WERI-Rb-1 (cell line): Measurements from ENCODE around the gene NELL2.

Experiments used
- DNase-seq: peaks from one replicate; pipeline ENCODE4 v3.0.0-alpha.2; 2020
- H3K27ac ChIP-seq: fragments of 250-450 bp; sonication (Bioruptor Pico); 2 replicates; pipeline ENCODE4 v1.5.1; 2020; ENCODE audit warnings: mild to moderate bottlenecking, moderate library complexity
- H3K27me3 ChIP-seq: fragments of 250-450 bp; sonication (Bioruptor Pico); 2 replicates; pipeline ENCODE4 v1.5.1; 2021; ENCODE audit warnings: mild to moderate bottlenecking, low read depth, moderate library complexity; ENCODE audit not compliant: insufficient read depth, severe bottlenecking
- H3K36me3 ChIP-seq: fragments of 250-450 bp; sonication (Bioruptor Pico); 2 replicates; pipeline ENCODE4 v1.5.1; 2020; ENCODE audit warnings: mild to moderate bottlenecking, moderate library complexity
- H3K4me3 ChIP-seq: 2 replicates; pipeline ENCODE4 v1.5.1; 2011; ENCODE audit warnings: low read depth, mild to moderate bottlenecking, control low read depth, low read length
- H3K9me3 ChIP-seq: fragments of 250-450 bp; sonication (Bioruptor Pico); 2 replicates; pipeline ENCODE4 v1.5.1; 2021; ENCODE audit warnings: mild to moderate bottlenecking, moderate library complexity; ENCODE audit not compliant: severe bottlenecking
- TF ChIP-seq, protein P1 (sequence below): IDR thresholded peaks from 2 replicates; pipeline ENCODE4 v1.5.1; 2011; ENCODE audit warnings: low read depth, mild to moderate bottlenecking, control low read depth, inconsistent platforms, low read length

The NELL2 gene

DNA sequence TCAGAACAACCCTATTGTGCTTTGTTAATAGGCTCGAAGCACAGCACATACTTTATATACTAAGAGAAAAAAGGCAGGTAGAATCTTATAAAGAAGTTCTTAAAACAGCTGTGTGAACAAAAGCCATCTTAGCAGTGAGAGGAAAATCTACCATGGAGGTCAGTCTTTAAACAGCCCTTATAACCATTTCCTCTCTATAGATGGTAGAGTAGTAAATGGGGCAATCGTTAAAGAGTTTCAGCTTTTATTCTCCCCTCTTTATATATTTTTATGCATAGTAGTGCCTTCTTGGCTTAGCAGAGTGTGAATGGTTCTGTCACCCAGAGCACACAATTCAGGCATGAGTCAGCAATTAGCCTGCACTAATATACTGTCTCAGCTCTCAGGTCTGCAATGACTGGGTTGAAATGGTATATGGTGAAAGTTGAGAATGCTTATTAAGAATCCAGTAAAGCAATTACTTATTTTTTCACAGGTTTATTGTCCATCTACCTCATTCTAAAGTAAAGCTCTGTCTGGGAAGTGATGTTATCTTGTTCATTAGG is 305.0 kb downstream of the NELL2 start:
- Histone ChIP-seq H3K4me3 (no peak overlapping the region), H3K27ac (no peak overlapping the region), H3K27me3 (no peaks in the 10 kb centered on the region), H3K9me3 (no peaks in the 10 kb centered on the region), H3K36me3 (no peaks in the 10 kb centered on the region)
- no peak for DNase-seq
- TF ChIP-seq, protein P1, sequence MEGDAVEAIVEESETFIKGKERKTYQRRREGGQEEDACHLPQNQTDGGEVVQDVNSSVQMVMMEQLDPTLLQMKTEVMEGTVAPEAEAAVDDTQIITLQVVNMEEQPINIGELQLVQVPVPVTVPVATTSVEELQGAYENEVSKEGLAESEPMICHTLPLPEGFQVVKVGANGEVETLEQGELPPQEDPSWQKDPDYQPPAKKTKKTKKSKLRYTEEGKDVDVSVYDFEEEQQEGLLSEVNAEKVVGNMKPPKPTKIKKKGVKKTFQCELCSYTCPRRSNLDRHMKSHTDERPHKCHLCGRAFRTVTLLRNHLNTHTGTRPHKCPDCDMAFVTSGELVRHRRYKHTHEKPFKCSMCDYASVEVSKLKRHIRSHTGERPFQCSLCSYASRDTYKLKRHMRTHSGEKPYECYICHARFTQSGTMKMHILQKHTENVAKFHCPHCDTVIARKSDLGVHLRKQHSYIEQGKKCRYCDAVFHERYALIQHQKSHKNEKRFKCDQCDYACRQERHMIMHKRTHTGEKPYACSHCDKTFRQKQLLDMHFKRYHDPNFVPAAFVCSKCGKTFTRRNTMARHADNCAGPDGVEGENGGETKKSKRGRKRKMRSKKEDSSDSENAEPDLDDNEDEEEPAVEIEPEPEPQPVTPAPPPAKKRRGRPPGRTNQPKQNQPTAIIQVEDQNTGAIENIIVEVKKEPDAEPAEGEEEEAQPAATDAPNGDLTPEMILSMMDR: no peak

DNA sequence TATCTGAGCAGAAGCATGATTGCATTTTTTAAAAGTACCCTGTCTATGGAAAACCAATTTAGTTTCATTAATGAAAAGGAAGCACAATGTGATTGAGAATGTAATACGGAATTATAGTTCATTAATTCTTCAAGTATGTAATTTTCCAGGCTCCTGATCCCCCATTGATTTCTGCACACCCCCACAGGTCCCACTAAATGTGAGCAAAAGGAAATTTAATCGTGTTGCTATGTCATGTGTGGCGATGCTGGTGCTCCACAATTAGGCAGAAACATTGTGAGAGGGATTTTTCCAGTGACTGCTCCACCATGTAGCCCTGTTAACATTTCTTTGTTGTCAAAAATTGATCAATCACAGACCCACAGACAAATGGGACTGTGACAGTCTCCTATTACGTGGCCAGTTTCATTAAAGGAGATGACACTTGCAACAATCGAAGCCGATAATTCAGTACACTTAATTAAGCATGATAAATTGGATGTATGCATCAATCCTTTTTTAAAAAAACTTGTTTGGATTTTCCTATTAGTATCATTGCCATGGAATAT is 306.0 kb downstream of the NELL2 start:
- no peak for DNase-seq
- H3K27ac ChIP-seq: no peak overlapping the region
- H3K36me3 ChIP-seq: no peaks in the 10 kb centered on the region
- TF ChIP-seq, protein P1: no peak
- no peak overlapping the region for H3K4me3 ChIP-seq
- no peaks in the 10 kb centered on the region for H3K27me3 ChIP-seq
- no peaks in the 10 kb centered on the region for H3K9me3 ChIP-seq

DNA sequence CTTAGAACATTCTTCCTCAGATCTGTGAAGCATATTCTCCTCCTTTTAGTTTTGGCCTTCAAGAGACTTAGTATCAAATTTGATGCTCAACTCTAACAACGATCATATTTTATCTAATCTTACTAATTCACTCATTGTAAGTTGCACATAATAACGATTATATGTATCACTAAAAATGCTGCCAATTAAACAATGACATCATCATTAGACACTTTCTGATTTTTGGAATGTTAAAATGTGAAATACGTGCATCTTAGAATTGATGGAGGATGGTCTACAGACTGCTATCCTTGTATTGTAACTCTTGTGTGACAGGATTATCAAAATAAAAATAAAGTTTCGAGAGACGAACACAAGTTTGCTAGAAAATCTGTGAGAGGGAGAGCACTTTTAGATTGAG is 311.0 kb downstream of the NELL2 start:
- H3K4me3 ChIP-seq: no peak overlapping the region
- no peaks in the 10 kb centered on the region for H3K27me3 ChIP-seq
- H3K36me3 ChIP-seq: no peaks in the 10 kb centered on the region
- TF ChIP-seq, protein P1: no peak
- H3K27ac ChIP-seq: no peak overlapping the region
- H3K9me3 ChIP-seq: no peaks in the 10 kb centered on the region
- no peak for DNase-seq

DNA sequence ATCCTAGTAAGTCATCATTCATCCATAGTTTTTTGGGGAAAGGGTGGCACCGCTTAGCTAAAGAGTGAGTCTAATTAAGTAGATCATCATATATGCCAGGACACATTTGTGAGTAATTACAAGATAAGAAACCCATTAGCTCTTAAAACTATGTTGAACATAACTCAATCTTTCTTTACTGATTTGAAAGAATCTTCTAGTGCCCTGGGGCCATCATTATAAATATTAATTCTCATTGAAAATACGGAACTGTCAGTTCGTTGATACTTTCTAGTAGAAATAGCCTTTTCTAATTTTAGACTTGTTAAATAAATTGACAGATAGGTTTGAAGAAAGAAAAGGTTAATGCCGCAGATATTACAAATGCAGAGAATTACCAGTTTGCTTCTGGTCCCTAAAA is 312.6 kb downstream of the NELL2 start:
- Histone ChIP-seq H3K4me3 (no peak overlapping the region), H3K36me3 (no peaks in the 10 kb centered on the region), H3K27me3 (no peaks in the 10 kb centered on the region), H3K9me3 (no peaks in the 10 kb centered on the region), H3K27ac (no peak overlapping the region)
- no peak for DNase-seq
- TF ChIP-seq, protein P1: no peak

DNA sequence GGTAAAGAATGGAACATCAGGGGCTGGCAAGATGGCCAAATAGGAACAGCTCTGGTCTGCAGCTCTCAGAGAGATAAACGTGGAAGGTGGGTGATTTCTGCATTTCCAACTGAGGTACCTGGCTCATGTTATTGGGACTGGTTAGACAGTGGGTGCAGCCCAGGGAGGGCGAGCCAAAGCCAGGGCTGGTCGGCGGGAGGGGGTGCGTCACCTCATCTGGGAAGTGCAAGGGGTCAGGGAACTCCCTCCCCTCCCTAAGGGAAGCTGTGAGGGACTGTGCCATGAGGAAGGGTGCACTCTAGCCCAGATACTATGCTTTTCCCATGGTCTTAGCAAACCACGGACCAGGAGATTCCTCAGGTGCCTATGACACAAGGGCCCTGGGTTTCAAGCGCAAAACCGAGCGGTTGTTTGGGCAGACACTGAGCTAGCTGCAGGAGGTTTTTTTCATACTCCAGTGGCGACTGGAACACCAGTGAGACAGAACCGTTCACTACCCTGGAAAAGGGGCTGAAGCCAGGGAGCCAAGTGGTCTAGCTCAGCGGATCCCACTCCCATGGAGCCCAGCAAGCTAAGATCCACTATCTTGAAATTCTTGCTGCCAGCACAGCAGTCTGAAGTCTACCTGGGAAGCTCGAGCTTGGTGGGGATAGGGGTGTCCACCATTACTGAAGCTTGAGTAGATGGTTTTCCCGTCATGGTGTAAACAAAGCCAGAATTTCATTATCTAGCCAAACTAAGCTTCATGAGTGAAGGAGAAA is 317.6 kb downstream of the NELL2 start:
- DNase-seq: no peak
- Histone ChIP-seq H3K27me3 (no peaks in the 10 kb centered on the region), H3K4me3 (no peak overlapping the region), H3K27ac (no peak overlapping the region), H3K9me3 (no peaks in the 10 kb centered on the region), H3K36me3 (no peaks in the 10 kb centered on the region)
- TF ChIP-seq, protein P1: no peak
